ENCODE measurements around the gene STOML1. TPM values are rescaled to one million over a fixed set of nuclear protein-coding genes. Genes with fewer than 3 reads are reported as not detected.
"Not testable (repeated sequence)": the region's sequence is repeated elsewhere in the genome, so short reads cannot be mapped to it uniquely, and the experiment has no call there.

The STOML1 gene
- polyA plus RNA-seq, 3 donors, result 3.8 to 5.1 (median 4.7) TPM

DNA sequence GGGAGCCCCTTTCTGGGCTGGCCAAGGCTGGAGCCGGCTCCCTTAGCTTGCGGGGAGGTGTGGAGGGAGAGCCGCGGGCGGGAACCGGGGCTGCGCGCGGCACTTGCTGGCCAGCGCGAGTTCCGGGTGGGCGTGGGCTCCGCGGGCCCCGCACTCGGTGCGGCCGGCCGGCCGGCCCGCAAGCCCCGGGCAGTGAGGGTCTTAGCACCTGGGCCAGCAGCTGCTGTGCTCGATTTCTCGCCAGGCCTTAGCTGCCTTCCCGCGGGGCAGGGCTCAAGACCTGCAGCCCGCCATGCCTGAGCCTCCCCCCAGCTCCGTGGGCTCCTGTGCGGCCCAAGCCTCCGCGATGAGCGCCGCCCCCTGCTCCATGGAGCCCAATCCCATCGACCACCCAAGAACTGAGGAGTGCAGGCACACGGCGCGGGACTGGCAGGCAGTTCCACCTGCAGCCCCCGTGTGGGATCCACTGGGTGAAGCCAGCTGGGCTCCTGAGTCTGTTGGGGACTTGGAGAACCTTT, 18.4 kb downstream of the STOML1 start:
- H3K4me3 ChIP-seq (replicated peaks in 1 of 3; ENCODE audit: low read depth in 2 of 3, low read length in 3 of 3); H3K9ac ChIP-seq (ENCODE audit: insufficient read depth, low read length, poor library complexity, severe bottlenecking); H4K20me1 ChIP-seq (ENCODE audit: insufficient read depth, low read length); H3K27me3 ChIP-seq (ENCODE audit: control insufficient read depth in 2 of 2, insufficient read depth in 2 of 2, low read length in 2 of 2); H3K27ac Mint-ChIP-seq; H3K79me2 ChIP-seq (ENCODE audit: insufficient read depth, low read length); H3K27me3 Mint-ChIP-seq (ENCODE audit: low read depth in 3 of 3); H2AFZ ChIP-seq (ENCODE audit: insufficient read depth, low read depth, low read length, poor library complexity, severe bottlenecking); H3K4me2 ChIP-seq (replicated peaks; ENCODE audit: extremely low read depth, low read length, poor library complexity, severe bottlenecking); H3K36me3 Mint-ChIP-seq; H3K9me3 ChIP-seq (replicated peaks in 1 of 2; ENCODE audit: control insufficient read depth in 1 of 2, insufficient read depth in 1 of 2, low read length in 2 of 2); DNase-seq; H3K4me3 Mint-ChIP-seq; H3K9me3 Mint-ChIP-seq; H3K36me3 ChIP-seq (replicated peaks in 1 of 2; ENCODE audit: control insufficient read depth in 1 of 2, insufficient read depth in 2 of 2, low read length in 2 of 2); H3K27ac ChIP-seq (ENCODE audit: low read depth in 1 of 2, low read length in 2 of 2): not testable (repeated sequence)
- intact Hi-C loops (cut with micrococcal nuclease), result loop anchor here (5.0 to 10.0 kb wide), 3 partner anchors 171 to 351 kb away; no protein-coding TSS in a partner anchor
- WGBS (ENCODE audit: insufficient coverage), result 96% methylated on average over 31 of the region's 39 CpGs
- peaks cover 18 to 22% of the 10 kb centered on the region in 2 donors for H3K4me1 ChIP-seq (ENCODE audit: control insufficient read depth in 1 of 2, insufficient read depth in 2 of 2, low read length in 2 of 2)
- H3K4me1 Mint-ChIP-seq, result peaks cover 27% of the 10 kb centered on the region

GRCh38 chr15:73972984-73973682, 19.0 kb downstream of the STOML1 start:
- Histone ChIP-seq H3K27ac (ENCODE audit: low read depth in 1 of 2, low read length in 2 of 2) (no peak overlapping the region), H2AFZ (ENCODE audit: insufficient read depth, low read depth, low read length, poor library complexity, severe bottlenecking) (peak overlapping the region; percentile 93), H3K9ac (ENCODE audit: insufficient read depth, low read length, poor library complexity, severe bottlenecking) (no peak overlapping the region), H3K36me3 (replicated peaks in 1 of 2; ENCODE audit: control insufficient read depth in 1 of 2, insufficient read depth in 2 of 2, low read length in 2 of 2) (no peaks in the 10 kb centered on the region), H3K4me1 (ENCODE audit: control insufficient read depth in 1 of 2, insufficient read depth in 2 of 2, low read length in 2 of 2) (peaks cover 18 to 22% of the 10 kb centered on the region in 2 donors), H3K9me3 (replicated peaks in 1 of 2; ENCODE audit: control insufficient read depth in 1 of 2, insufficient read depth in 1 of 2, low read length in 2 of 2) (peaks cover 5% of the 10 kb centered on the region in 2 donors), H4K20me1 (ENCODE audit: insufficient read depth, low read length) (no peaks in the 10 kb centered on the region), H3K4me2 (replicated peaks; ENCODE audit: extremely low read depth, low read length, poor library complexity, severe bottlenecking) (peak overlapping the region; percentile 77), H3K4me3 (replicated peaks in 1 of 3; ENCODE audit: low read depth in 2 of 3, low read length in 3 of 3) (peak overlapping the region in 2 of 3 experiments; percentile 13 to 68), H3K27me3 (ENCODE audit: control insufficient read depth in 2 of 2, insufficient read depth in 2 of 2, low read length in 2 of 2) (no peaks in the 10 kb centered on the region), H3K79me2 (ENCODE audit: insufficient read depth, low read length) (no peaks in the 10 kb centered on the region)
- peaks cover 0 to 5% (median 3%) of the 10 kb centered on the region in 3 donors for H3K27me3 Mint-ChIP-seq (ENCODE audit: low read depth in 3 of 3)
- peaks cover 27% of the 10 kb centered on the region for H3K4me1 Mint-ChIP-seq
- intact Hi-C loops (cut with micrococcal nuclease), result loop anchor here (5.0 to 10.0 kb wide), 3 partner anchors 172 to 352 kb away; no protein-coding TSS in a partner anchor
- H3K9me3 Mint-ChIP-seq, result peaks cover 0 to 8% (median 5%) of the 10 kb centered on the region in 7 donors
- TF ChIP-seq, protein P1, sequence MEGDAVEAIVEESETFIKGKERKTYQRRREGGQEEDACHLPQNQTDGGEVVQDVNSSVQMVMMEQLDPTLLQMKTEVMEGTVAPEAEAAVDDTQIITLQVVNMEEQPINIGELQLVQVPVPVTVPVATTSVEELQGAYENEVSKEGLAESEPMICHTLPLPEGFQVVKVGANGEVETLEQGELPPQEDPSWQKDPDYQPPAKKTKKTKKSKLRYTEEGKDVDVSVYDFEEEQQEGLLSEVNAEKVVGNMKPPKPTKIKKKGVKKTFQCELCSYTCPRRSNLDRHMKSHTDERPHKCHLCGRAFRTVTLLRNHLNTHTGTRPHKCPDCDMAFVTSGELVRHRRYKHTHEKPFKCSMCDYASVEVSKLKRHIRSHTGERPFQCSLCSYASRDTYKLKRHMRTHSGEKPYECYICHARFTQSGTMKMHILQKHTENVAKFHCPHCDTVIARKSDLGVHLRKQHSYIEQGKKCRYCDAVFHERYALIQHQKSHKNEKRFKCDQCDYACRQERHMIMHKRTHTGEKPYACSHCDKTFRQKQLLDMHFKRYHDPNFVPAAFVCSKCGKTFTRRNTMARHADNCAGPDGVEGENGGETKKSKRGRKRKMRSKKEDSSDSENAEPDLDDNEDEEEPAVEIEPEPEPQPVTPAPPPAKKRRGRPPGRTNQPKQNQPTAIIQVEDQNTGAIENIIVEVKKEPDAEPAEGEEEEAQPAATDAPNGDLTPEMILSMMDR (IDR thresholded peaks at IDR 0.05), result peak; percentile 76
- peaks cover 0 to 4% of the 10 kb centered on the region in 2 donors for H3K36me3 Mint-ChIP-seq
- peak overlapping the region; percentile 61 to 80 for H3K4me3 Mint-ChIP-seq
- WGBS (ENCODE audit: insufficient coverage), result 23% methylated on average over 22 of the region's 26 CpGs
- DNase-seq, result peak; percentile 76 to 78 (median 78)
- H3K27ac Mint-ChIP-seq, result no peak overlapping the region
